ENCODE data around the gene TSEN34.

- TF ChIP-seq, protein P1, sequence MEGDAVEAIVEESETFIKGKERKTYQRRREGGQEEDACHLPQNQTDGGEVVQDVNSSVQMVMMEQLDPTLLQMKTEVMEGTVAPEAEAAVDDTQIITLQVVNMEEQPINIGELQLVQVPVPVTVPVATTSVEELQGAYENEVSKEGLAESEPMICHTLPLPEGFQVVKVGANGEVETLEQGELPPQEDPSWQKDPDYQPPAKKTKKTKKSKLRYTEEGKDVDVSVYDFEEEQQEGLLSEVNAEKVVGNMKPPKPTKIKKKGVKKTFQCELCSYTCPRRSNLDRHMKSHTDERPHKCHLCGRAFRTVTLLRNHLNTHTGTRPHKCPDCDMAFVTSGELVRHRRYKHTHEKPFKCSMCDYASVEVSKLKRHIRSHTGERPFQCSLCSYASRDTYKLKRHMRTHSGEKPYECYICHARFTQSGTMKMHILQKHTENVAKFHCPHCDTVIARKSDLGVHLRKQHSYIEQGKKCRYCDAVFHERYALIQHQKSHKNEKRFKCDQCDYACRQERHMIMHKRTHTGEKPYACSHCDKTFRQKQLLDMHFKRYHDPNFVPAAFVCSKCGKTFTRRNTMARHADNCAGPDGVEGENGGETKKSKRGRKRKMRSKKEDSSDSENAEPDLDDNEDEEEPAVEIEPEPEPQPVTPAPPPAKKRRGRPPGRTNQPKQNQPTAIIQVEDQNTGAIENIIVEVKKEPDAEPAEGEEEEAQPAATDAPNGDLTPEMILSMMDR (IDR thresholded peaks at IDR 0.05): no peak
- TF ChIP-seq POLR2A (IDR thresholded peaks at IDR 0.05): no peak
Observed at GRCh38 chr19:54209811-54210494, 18.8 kb downstream of the TSEN34 start.

All from heart left ventricle (tissue), 13 donors.